GM21515 (cell line): Measurements from ENCODE around the gene TMEM119.

ENCODE experiments used
- ATAC-seq: cut with Tn5 transposase; IDR thresholded peaks from one replicate; pipeline ENCODE4 v1.9.1; 2021; ENCODE audit not compliant: unreplicated experiment

The TMEM119 gene

DNA sequence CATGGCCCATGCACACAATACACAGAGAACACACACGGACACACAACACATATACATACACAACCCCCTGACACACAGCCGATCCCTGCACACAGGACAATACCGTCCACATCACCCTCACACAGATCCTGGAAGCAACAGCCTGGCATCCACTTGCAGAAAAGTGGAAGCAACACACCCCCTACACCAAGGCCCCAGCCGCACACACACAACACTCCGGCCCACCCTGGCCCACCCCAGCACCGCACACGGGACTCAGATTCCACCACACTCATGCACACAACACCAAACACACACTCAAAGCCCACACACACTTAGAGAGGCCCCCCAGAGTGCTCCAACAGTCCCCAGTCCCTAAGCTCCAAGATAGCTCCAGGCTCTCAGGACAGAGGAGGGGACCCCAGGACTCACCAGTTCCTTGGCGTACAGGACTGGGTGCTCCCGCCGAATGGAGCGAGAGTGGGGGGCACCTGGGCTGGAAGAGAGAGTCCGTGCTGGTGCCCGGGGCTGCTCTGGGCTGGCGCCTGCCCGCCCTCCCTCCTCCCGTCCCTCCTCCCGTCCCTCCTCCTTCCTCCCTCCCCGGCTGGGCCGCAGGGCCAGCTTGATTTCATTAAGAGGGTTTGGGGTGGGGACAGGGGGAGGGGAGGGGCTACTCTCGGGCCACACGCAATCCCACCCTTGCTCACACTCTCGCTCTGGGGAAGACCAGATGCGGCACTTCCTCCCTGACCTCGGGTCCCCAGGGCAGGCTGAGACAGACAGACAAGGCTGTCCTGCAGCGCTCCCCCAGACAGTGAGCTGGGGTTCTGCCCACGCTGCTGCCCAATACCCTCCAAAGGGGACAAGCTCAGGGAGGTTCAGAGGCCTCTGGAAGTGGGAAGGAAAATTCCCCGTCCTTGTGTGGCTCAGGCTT is at the start of gene TMEM119:
Gene TMEM119 (minus strand): TSS at position 526 of the 913 bp plus-strand sequence. CDS start 5,701 bp downstream, outside the sequence.
- ATAC-seq = no peak

DNA sequence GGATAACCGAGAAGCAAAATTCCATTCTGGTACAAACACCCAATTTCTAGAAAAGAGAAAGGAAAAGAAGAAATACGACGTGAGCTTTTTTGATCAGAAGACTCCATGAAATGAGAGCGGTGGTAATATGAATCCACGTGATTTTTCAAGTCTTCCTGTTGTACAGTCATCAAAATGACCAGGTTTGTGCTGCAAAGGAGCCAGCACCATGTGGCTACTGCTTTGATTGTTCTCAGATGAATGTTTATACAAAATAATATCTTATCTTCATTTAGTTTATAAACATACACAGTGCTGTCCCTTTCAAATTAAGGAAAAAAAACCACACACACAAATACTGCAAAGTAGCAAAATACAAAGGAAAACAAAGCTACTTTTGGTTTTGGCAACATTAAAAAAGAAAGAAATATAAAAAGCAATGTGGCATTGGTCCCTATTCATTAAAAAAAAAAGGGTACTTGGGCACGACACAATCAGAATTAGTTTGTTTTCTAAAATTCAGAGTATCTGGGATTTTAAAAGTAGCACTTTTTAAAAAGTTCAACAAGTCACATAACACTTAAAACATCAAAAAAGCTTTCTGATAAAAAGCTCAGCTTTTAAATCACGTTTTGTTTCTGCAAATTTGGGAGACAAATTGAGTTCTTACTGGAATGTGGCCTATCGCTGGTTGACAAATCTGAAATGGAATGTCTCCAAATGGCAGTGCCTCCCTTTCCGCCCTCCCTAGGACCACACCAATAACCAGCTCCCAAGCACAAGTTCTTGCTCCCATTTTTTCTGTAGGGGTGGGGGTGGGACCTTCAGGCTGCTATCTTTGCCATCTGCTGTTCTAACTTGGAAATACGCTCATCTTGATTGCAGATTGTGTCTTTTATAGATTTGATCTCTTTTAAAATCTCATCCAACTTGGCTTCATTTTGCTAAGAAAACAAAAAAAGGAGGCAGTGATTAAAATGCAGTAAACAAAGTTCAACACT is 49.0 kb upstream of the TMEM119 start:
- no peak for ATAC-seq

- no peak for ATAC-seq
Measured at GRCh38 chr12:108645686-108646599, 48.1 kb upstream of the TMEM119 start.

DNA sequence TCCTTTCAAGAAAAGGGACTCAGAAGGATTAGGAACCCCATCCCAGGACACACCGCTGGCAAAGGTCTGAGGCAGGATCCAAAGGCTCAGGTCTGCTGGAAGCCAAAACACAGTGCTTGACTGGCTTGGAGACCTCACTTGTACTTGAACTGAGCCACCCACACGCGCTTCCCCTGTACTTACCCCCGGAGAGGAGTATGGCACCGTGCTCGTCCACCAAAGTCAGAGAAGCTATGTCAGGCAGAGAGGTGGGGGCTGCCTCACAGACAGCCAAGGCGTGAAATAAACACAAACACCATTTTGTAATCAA is 46.9 kb upstream of the TMEM119 start:
- ATAC-seq = no peak

DNA sequence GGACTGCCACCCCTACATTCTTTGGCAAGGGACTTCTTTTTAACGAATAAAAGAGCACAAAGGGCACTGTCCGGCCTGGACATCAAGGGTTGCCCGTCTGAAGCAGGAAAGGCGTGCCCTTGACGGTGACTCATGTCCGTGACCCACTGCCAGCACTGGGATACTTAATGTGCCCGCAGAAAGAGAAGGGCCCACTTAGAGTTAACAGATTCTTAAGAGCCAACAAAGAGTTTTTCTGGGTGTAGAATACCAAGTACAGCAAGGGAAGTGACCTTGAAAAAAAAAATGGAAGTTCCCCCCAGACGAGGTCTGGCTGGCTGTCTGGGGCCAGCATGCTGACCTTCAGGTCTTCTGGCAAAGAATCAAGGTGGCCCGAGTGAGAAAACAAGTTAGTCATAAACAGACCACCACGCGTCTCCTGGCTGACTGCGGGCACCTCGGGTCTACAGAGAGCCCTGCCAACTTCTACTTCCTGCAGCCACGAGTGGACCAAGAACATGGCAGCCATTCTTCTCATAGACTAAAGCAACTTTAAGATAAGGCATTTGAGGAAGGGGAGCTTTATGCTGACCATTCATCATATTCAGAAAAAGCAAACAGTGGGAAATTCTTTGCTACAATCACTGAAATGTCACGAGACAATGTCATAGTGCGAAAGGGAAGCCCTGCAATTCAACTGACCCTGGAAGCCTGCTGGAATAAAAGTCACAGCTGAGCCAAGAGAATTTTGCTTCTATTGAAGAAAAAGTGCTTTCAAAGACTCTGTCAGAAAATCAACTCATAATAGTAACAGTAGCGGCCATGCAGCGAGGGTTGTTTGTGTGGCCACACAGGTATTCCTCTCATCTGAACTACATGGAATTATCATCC is 46.3 kb upstream of the TMEM119 start:
- no peak for ATAC-seq

GRCh38 chr12:108642899-108643654 is 45.2 kb upstream of the TMEM119 start:
- no peak for ATAC-seq

DNA sequence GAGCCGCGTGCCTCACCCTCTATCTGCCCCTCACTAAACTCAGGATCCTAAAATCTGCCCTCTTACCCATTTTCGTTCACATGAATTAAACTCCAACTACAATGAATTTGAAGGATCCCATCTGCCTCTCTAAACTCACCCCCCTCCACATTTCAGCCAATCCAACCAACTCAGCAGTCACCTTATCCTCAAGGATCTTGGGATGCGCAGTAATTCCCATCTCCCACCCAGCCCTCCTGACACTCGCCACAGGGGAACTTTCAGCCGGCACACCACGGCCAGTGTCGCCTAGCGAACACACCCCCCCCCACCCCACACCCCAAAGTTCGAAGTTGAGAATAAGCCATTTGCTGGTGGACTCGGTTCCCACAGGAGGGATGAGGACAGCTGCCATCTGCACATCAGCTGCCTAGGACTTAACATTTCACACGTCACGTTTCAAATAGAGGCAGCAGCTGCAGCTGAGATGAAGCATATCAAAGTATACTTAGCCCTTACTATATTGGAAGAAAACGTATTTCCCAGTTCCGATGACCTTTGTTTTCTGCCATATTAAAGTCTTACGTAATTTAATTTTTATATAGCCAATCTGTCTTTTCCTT is 44.5 kb upstream of the TMEM119 start:
- no peak for ATAC-seq

DNA sequence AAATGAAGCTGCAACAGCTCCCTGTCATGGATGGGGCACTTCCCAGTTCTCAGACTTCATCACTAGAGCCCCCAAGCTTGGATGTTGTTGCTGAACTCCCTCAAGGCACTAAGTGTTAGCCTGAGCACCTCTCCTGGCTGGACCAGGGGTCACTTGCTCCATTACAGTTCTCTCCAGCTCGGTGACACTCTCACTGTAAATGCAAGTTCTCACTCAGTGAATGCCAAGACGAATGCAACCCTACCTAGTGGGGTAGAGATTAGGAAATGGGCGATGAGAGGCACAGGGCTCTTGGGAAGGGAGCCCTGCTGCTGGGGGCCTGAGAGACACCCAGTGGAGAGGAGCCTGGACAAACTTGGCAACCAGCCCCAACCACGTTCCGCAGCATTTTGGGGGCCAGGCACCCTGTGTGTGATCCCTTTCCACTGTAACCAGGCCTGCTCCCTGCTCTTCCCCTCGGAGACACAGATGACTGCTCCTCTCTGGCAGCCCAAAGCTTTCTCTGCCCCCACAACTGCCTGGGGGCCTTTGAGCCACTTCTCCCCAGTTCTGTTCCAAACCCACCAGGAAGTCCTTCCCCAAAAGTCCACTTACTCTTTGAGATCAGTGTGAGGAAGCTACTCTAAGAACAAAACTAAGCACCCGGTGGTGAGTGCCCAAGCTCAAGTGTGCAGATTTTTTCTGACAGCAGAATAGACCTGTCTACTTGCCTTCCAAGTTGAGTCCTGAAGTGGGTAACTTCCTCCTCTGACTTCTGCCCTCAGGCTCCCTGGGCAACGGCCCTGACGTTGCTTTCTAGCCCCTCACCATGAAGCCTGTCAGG is 43.8 kb upstream of the TMEM119 start:
- ATAC-seq = no peak

DNA sequence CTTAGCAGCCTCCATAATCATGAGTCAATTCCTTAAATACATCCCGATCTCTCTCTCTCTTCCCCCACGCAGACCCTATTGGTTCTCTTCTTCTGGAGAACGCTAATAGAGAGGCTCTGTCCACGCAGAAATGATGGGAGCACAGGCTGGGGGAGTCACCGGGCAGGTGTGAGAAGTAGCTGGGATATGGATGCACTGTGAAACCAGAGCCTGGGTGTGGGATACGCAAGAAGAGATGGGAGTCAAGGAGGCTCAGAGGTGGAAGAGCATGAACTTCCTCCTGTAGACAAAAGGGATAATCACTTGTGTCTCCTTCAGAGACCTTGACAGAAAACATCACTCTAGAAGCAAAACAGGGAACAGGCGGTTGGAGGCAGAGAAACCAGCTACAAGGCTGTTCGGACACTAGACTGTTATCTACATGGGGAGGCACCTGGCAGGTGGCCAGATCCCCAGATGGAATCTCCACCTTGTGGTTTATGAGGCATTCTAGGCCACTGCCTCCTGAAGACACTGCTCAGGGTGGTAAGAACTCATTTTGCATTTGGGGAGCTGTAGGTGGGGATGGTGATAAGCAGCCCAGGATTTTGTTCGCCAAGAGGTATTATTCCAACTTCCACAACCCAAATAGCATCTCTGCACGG is 43.0 kb upstream of the TMEM119 start:
- no peak for ATAC-seq

GRCh38 chr12:108638997-108639822 is 41.3 kb upstream of the TMEM119 start:
- no peak for ATAC-seq

DNA sequence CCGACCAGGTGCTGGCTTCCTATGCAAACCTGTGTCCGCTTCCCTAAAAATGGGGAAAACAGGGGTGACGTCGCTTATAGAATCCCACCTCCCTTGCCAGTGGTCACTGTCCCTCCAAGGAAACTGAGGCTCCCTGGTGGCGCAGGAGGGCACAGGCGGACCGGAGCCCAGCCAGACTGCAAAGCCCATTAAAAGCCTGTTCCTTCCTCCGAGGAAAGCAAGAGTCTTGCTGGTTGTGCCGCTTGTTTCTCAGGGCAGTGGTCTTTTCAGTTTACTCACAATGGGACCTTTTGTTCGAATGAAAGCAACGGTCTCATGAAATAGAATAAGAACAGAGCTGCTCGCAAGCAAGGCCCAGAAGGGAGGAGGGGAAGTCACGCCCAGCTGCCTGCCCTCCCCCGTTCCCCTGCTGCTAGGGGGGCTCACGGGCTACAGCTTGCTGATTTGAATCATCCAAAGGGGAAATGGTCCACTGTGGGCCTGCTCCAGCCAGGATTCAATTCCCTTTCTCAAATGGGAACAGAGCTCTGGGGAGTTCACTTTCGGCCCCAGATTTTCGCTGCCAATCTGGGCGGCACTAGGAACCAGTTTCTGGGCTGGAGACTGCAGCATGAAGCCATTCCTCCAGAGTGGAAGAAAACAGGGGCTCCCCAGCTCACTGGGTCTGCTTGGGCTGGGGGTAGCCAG is 40.4 kb upstream of the TMEM119 start:
- no peak for ATAC-seq

- ATAC-seq = no peak
Measured at GRCh38 chr12:108637222-108637971, 39.5 kb upstream of the TMEM119 start.

DNA sequence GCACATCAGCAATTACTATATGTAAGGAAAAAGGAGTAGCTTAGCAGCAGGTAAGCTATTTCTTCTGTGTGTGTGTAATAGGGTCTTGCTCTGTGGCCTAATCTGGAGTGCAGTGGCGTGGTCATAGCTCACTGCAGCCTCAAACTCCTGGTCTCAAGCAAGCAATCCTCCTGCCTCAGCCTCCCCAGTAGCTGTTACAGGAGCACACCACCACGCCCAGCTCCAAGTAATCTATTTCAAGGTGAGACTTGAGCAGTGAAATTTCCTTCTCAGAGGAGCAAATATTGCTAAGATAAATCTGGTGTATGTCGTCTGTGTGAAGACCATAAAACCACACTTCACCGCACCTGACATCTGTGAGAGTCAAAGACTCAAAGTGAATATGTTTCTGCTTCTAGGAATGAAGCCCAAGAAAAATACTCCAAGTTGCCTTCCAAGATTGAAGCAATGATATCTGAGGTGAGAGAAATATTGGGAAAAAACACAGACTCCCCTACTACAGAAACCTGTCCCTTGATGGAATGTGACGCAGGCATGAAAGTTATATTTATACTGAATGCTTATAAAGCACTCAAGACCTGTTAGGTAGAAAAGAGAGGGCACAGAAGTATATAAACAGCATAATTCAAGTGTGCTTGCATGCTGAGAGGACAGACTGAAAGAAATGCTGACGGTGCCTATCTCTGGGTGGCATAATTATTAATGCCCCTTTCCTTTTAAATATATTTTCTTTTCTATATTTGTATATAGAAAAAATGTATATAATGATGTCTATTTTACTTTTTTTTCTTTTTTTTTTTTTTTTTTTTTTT is 38.3 kb upstream of the TMEM119 start:
- ATAC-seq = no peak
